Pancreas (tissue), 10 donors: ENCODE results near the gene PRUNE1. TPM values are rescaled to one million over a fixed set of nuclear protein-coding genes. Genes with fewer than 3 reads are reported as not detected.

ENCODE experiments used
- ATAC-seq, 4 donors: fragments of 200-7000 bp; cut with Tn5 transposase; one replicate each; pipeline versions ENCODE4 v1.8.0 to v1.9.1; 2020; ENCODE audit warnings: mild to moderate bottlenecking in 4 of 4, moderate library complexity in 4 of 4
- DNase-seq, 6 donors: peaks; one replicate each; pipeline ENCODE4 v3.0.0-alpha.2; 2020
- FAIRE-seq: peaks from 2 replicates; lab custom pipeline; 2012; peaks lifted over from hg19 to GRCh38; lab: Jason Lieb, UNC
- H3K27ac ChIP-seq, 4 donors: fragments of 200-600 bp; sonication (generic); 1 replicate in 3 of 4; 2 replicates in 1 of 4; pipeline versions ENCODE4 v1.5.0 to v1.8.0; 2020
- H3K27me3 ChIP-seq, 4 donors: fragments of 200-600 bp; one replicate each; pipeline ENCODE4 v1.8.0; 2021
- H3K36me3 ChIP-seq, 3 donors: fragments of 200-600 bp; sonication (generic) in 1 of 3; one replicate each; pipeline versions ENCODE4 v1.5.0 to v1.8.0; 2020 to 2021
- H3K4me1 ChIP-seq, 3 donors: fragments of 200-600 bp; one replicate each; pipeline ENCODE4 v1.8.0; 2021
- H3K4me3 ChIP-seq, 4 donors: fragments of 200-600 bp; sonication (generic) in 2 of 4; one replicate each; pipeline versions ENCODE4 v1.5.0 to v1.8.0; 2020 to 2021
- H3K9me3 ChIP-seq, 4 donors: fragments of 200-600 bp; one replicate each; pipeline ENCODE4 v1.8.0; 2021
- WGBS, 2 donors: extraction: QIAGEN DNeasy Blood & Tissue Kit; methylation state at CpG; one replicate each; pipeline ENCODE4 v1.1.7; 2013; 5-methylcytosine and 5-hydroxymethylcytosine counted together
- intact Hi-C, 3 donors: fragments of 100-400 bp; cut with DNase I; formaldehyde crosslinking; loops; one replicate each; pipeline versions ENCODE4 v1.11.1 to v1.14.2; 2022
- polyA plus RNA-seq, 2 donors: library from polyadenylated mRNA; stranded (reverse); fragments of 200-250 nt; gene quantifications; one replicate each; pipeline ENCODE4 v1.2.3, GENCODE V29; 2013
- total RNA-seq, 6 donors: library from RNA; stranded (reverse); fragmentation: NEBNext Ultra II Directional in 4 of 6; extraction: Animal tissue kit (Norgen Biotek cat#: 25700) in 4 of 6; gene quantifications; one replicate each; pipeline versions ENCODE4 v1.2.1 to v1.2.4, GENCODE V29; 2021 to 2023
- TF ChIP-seq, protein P1 (sequence below), 4 donors: fragments of 200-600 bp; sonication (generic) in 3 of 4; IDR thresholded peaks; one replicate each; pipeline versions ENCODE4 v1.5.0 to v1.8.0; 2021; ENCODE audit warnings: antibody characterized with exemption in 4 of 4
- donor health status: healthy with polysubstance abuse.
- donor health status: DM: no; HTN: no; CAD: no; lungs with moderate emphysema.
- donor health status: DM: no; HTN: no; CAD: no.
- donor health status: control.
- donor health status: control.
- donor health status: Bipolar disorder and iron deficiency.
- donor health status: DM: yes; HTN: yes; CAD: no.
- donor health status: DM: no; HTN: no; CAD: no.
- donor health status: DM: no; HTN: no; CAD: no.
- donor health status: DM: yes; HTN: yes; CAD: no.

PRUNE1 gene
- total and polyA plus RNA-seq, 8 donors: 6.4 to 16.7 (median 8.1) TPM

DNA sequence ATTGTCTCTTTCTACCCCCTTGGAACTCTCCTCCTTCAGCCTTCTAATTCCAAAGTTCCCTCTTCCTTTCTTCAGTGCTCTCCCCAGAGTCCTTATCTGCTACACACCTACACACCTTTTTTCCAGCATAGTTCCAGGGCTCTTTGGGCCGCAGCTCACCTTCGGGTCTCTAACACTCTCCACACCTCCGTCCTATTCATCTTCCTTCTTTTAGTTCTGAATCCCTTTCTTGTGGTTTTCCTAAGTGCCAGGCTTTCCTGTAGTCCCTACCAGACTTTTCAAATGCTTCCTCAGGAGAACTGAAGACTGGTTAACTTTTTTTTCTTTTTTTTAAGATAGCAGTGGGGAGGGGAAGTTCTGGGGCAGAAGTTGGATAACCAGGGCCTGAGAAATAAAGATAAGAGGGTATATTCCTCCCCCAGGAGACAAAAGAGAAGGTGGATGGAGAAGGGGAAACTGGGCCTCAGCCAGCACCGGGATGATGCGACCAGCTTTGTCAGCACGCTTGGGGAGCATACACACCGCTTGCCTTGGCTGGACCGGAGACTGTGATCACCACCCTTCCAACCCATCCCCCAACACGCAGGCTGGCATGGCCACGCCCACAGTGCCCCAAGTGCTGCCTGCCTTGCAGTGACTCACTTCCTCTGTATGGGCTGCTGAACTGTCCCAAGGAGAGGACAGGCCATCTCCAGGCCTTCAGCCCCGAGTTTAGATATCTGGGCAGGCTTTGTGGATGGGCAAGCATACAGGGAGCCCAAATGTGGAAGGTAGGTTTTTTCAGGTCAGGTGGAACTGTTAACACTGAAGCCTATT is 31.2 kb upstream of the PRUNE1 start:
- intact Hi-C loops: no loop called here
- Histone ChIP-seq H3K36me3 (no peaks in the 10 kb centered on the region), H3K9me3 (no peaks in the 10 kb centered on the region), H3K27ac (peak overlapping the region in 2 of 4 donors; percentile 51 to 73), H3K27me3 (no peaks in the 10 kb centered on the region), H3K4me3 (no peak overlapping the region), H3K4me1 (peaks cover 7 to 25% (median 9%) of the 10 kb centered on the region in 3 donors)
- no peak for FAIRE-seq
- peak in 2 of 4 donors; percentile 34 to 49 for ATAC-seq
- TF ChIP-seq, protein P1, sequence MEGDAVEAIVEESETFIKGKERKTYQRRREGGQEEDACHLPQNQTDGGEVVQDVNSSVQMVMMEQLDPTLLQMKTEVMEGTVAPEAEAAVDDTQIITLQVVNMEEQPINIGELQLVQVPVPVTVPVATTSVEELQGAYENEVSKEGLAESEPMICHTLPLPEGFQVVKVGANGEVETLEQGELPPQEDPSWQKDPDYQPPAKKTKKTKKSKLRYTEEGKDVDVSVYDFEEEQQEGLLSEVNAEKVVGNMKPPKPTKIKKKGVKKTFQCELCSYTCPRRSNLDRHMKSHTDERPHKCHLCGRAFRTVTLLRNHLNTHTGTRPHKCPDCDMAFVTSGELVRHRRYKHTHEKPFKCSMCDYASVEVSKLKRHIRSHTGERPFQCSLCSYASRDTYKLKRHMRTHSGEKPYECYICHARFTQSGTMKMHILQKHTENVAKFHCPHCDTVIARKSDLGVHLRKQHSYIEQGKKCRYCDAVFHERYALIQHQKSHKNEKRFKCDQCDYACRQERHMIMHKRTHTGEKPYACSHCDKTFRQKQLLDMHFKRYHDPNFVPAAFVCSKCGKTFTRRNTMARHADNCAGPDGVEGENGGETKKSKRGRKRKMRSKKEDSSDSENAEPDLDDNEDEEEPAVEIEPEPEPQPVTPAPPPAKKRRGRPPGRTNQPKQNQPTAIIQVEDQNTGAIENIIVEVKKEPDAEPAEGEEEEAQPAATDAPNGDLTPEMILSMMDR (IDR thresholded peaks at IDR 0.05): no peak
- DNase-seq: peak; percentile 49 to 82 (median 76)
- WGBS, 2 donors: 53 to 58% methylated on average over 11 of the region's 11 CpGs

DNA sequence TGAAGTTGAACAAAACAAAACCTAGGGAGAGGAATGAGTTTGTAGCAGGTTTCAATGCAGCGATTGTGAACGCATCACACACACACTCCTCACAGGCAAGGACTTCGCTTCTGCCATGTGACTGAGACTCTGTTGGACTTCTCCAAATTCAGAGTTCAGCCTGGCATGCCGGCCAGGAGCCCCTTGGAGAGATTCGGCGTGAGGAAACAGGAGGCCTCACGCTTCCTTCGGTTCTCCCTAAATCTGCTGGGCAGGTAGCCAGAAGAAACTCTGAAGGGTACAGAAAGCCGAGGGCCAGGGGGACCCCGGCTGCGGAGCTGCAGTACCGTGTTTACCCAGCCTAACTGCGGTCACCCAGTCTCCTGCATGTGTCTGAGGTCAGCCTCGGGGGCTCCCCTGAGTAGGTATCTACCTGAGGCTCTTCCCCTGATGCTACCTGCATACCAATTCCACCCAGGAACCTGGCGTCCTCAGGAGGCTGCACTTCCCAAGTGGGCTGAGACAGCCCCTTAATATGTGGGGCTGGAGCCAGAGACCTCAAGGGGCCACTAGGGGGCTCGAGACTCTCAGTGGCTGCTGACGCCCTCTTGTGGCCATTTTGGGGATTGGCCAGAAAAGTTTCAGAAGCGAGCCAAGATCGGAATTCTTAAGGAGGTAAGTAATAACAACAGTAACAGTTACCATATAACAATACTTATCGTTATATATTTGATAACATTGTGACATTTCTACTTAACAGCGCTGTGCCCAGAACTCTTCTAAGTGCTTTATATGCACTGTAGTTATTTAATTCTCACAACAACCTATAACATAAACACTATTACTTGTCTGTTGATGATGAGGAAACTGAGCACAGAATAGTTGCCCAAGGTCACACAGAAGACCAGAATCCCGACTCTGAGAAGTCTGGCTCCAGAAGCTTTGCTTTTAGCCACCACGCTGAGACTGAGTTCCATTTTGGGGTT is 28.9 kb upstream of the PRUNE1 start:
- peak; percentile 41 for FAIRE-seq
- intact Hi-C loops: no loop called here
- 14% methylated on average over 23 of the region's 23 CpGs for WGBS, 2 donors

DNA sequence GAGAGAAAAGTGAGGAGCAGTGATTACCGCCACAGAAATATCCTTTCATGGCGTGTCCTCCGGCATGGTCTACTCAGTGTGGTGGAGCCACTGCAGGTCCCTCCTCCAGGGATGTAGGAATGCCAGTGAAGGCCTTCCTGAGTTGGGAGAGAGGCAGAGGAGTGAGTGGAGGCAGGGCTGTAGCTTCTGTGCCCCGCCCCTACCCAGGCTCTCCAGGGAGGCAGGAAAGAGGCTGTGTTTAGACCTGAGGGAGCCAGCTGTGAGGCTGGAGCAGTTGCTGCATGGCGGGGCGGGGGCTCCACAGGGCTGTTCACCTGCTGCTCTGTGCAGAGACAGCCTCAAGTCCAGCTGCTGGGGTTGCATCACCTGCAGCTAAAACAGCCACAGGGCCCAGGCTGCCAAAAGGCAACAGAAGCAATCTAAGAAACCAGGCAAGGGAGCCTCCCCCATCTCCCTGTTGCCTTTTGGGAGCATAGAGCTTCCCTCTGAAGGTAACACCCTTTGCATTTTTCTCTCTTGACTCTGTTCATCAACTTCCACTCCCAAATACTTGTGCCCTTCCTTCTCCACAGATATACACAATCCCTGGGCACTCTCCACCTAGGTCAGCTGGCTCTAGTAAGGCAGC is 27.0 kb upstream of the PRUNE1 start:
- ATAC-seq: peak; percentile 30 to 61 (median 50)
- Histone ChIP-seq H3K4me3 (no peak overlapping the region), H3K9me3 (no peaks in the 10 kb centered on the region), H3K4me1 (peaks cover 0 to 14% (median 5%) of the 10 kb centered on the region in 3 donors), H3K36me3 (no peaks in the 10 kb centered on the region), H3K27me3 (no peaks in the 10 kb centered on the region), H3K27ac (peak overlapping the region; percentile 43 to 77 (median 67))
- DNase-seq: peak in 4 of 6 donors; percentile 48 to 68 (median 64)
- WGBS, 2 donors: 66 to 72% methylated on average over 6 of the region's 6 CpGs
- no peak for FAIRE-seq
- TF ChIP-seq, protein P1 (IDR thresholded peaks at IDR 0.05): no peak
- intact Hi-C loops: no loop called here

More for the DNA sequence above, 28.9 kb upstream of the PRUNE1 start:
- ATAC-seq (peak; percentile 29 to 66 (median 58)), DNase-seq (peak; percentile 81 to 91 (median 87))
- TF ChIP-seq, protein P1 (IDR thresholded peaks at IDR 0.05): peak; percentile 99 to 100 (median 100)
- H3K27ac ChIP-seq: peak overlapping the region; percentile 31 to 77 (median 48)
- H3K4me3 ChIP-seq: peak overlapping the region in 2 of 4 donors; percentile 16 to 35
- H3K36me3 ChIP-seq: no peaks in the 10 kb centered on the region
- H3K27me3 ChIP-seq: no peaks in the 10 kb centered on the region
- H3K4me1 ChIP-seq: peaks cover 0 to 17% (median 5%) of the 10 kb centered on the region in 3 donors
- H3K9me3 ChIP-seq: no peaks in the 10 kb centered on the region

DNA sequence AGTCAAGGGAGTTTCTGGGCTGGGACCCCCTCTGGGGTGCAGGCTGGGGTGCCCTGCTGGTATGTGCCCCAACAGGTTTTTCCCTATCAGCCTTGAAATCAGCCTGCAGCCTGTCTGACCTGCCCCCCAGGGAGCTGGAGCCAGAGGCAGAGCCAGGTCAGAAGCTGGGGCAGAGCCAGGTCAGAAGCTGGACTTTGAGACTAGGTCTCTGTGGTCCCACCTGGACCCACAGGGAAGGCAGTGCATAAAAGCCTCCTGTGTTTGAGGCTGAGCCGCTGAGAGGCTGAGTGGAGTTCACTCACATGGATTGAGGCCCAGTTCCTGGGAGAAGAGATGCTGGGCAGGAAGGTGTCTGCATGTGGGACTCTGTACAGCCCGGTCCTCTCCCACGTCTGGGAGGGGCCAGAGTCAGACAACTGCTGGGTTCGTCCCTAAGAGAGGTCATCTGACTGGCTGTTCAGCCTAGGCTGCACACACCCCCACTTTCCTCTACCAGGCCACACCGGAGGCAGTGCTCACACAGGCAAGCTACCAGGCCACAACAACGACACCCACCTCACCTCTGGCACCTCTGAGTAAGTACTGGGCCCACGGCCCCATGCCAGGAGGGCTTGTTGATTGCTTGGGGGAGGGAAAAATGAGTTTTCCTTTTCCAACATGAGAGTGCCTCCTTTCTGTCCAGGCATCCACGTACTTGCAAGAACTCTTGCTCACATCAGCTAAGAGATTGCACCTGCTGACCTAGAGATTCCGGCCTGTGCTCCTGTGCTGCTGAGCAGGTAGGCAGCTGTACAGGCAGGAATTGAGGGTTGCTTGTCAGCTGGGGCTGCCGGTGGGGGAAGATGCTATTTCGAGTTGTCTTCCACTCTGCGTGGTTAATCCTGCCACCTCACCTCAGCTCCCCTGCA is 26.2 kb upstream of the PRUNE1 start, which contains the start of gene ANXA9:
Gene ANXA9 (plus strand): TSS at position 488 of the 908 bp plus-strand sequence. CDS start 814 bp downstream, outside the sequence.
- 47 to 48% methylated on average over 12 of the region's 12 CpGs for WGBS, 2 donors
- ATAC-seq (peak; percentile 31 to 67 (median 60)), FAIRE-seq (no peak), DNase-seq (peak in 5 of 6 donors; percentile 60 to 85 (median 81))
- intact Hi-C loops: no loop called here
- H3K27ac ChIP-seq: peak within 1 kb of the TSS; percentile 53 to 77 (median 64)
- TF ChIP-seq, protein P1 (IDR thresholded peaks at IDR 0.05): no peak
- H3K27me3 ChIP-seq: no peaks in the 10 kb centered on the region
- no peaks in the 10 kb centered on the region for H3K9me3 ChIP-seq
- peaks cover 0 to 13% (median 5%) of the 10 kb centered on the region in 3 donors for H3K4me1 ChIP-seq
- no peaks in the 10 kb centered on the region for H3K36me3 ChIP-seq
- H3K4me3 ChIP-seq: peak within 1 kb of the TSS in 3 of 4 donors; percentile 12 to 34 (median 22)
